Measurements from ENCODE around the gene AKNAD1. TPM values are rescaled to one million over a fixed set of nuclear protein-coding genes. Genes with fewer than 3 reads are reported as not detected.

Gene AKNAD1
- total and polyA plus RNA-seq, 2 of the 13 experiments (the other 11 are each of a cell fraction or from before 2014, with no cell fraction given) = not detected

DNA sequence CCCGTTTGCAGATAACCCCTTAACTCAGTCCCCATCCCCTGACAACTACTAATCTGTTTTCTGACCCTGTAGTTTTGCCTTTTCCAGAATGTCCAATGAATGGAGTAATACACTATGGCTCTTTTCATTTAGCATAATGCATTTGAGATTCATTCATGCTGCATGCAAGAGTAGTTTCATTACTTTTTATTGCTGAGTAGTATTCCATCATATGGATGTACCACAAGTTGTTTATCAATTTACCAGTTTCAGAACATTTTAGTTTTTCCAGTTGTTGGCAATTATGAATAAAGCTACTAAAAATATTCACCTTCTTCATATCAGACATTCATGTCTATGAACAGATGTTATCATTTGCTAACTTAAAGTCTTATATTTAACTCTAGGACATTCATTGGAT lies 65.1 kb downstream of the AKNAD1 start:
- WGBS (ENCODE audit: low lambda C conversion rate) = 92% methylated on average over 1 of the region's 1 CpG
- BruUV-seq (replicated peaks) = no TSS peak
- no peak overlapping the region for H2AFZ ChIP-seq (ENCODE audit: low read length)
- in situ Hi-C loops (cut with HindIII; ENCODE audit: extremely low pct_ligation_motif_present, low pct_unique_long_range_greater_than_20kb) = no loop called here
- H3K4me3 ChIP-seq (replicated peaks in 1 of 3; ENCODE audit: insufficient read depth in 1 of 3, low read depth in 2 of 3, low read length in 3 of 3) = no peak overlapping the region
- ChIA-PET POLR2A (no interaction called here), CTCF (ENCODE audit: low intra/inter-chr PET ratio, low total read pairs) (no interaction called here)
- DNase-seq (ENCODE audit: low spot score) = no peak
- no peaks in the 10 kb centered on the region for H3K79me2 ChIP-seq (ENCODE audit: insufficient read depth, low read length)
- H4K20me1 ChIP-seq (ENCODE audit: insufficient read depth, low read length) = no peaks in the 10 kb centered on the region
- H3K4me2 ChIP-seq (ENCODE audit: low read depth, low read length) = no peak overlapping the region
- H3K36me3 ChIP-seq (replicated peaks in 1 of 2; ENCODE audit: control insufficient read depth in 1 of 2, insufficient read depth in 2 of 2, low read length in 2 of 2) = peaks cover 0 to 13% of the 10 kb centered on the region in 2 experiments; a peak in 2 of 5 replicates
- no peak for FAIRE-seq
- TF ChIP-seq, protein P1, sequence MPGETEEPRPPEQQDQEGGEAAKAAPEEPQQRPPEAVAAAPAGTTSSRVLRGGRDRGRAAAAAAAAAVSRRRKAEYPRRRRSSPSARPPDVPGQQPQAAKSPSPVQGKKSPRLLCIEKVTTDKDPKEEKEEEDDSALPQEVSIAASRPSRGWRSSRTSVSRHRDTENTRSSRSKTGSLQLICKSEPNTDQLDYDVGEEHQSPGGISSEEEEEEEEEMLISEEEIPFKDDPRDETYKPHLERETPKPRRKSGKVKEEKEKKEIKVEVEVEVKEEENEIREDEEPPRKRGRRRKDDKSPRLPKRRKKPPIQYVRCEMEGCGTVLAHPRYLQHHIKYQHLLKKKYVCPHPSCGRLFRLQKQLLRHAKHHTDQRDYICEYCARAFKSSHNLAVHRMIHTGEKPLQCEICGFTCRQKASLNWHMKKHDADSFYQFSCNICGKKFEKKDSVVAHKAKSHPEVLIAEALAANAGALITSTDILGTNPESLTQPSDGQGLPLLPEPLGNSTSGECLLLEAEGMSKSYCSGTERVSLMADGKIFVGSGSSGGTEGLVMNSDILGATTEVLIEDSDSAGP (CRISPR knock-in tag; IDR thresholded peaks at IDR 0.05; ENCODE audit: borderline replicate concordance) = no peak
- no peak for TF ChIP-seq HMG20B (CRISPR knock-in tag; conservative IDR thresholded peaks at IDR 0.05)
- TF ChIP-seq ZNF17 (CRISPR knock-in tag; IDR thresholded peaks at IDR 0.05) = no peak
- TF ChIP-seq TCF7 (IDR thresholded peaks at IDR 0.05; ENCODE audit: low read depth) = no peak
- no peak for TF ChIP-seq ONECUT2 (CRISPR knock-in tag; IDR thresholded peaks at IDR 0.05)
- no peak for TF ChIP-seq ATF1 (CRISPR knock-in tag; IDR thresholded peaks at IDR 0.05)
- no peaks in the 10 kb centered on the region for H3K9me3 ChIP-seq (ENCODE audit: low read length)
- no peak overlapping the region for H3K27ac ChIP-seq (ENCODE audit: extremely low read length, insufficient read depth, low read length)
- ATAC-seq = no peak
- H3K27me3 ChIP-seq (ENCODE audit: control insufficient read depth in 1 of 2, insufficient read depth in 2 of 2, low read length in 2 of 2) = no peaks in the 10 kb centered on the region; a peak in 1 of 5 replicates
- intact Hi-C loops (cut with micrococcal nuclease; ENCODE audit: unreplicated experiment) = no loop called here
- H3K9ac ChIP-seq (ENCODE audit: insufficient read depth, low read depth, low read length) = no peak overlapping the region
- no peaks in the 10 kb centered on the region for H3K4me1 ChIP-seq (ENCODE audit: insufficient read depth, low read length)

DNA sequence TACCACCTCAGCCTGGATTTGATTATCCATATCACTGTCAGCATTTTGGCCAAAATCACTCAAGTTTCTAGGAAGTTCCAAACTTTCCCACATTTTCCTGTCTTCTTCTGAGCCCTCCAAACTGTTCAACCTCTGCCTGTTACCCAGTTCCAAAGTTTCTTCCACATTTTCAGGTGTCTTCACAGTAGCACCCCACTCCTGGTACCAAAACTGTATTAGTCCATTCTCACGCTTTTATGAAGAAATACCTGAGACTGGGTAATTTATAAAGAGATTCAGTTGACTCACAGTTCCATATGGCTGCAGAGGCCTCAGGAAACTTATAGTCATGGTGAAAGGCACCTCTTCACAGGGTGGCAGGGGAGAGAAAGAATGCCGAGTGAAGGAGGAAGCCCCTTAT lies 71.0 kb downstream of the AKNAD1 start:
- no TSS peak for BruUV-seq (replicated peaks)
- CTCF ChIA-PET (ENCODE audit: low intra/inter-chr PET ratio, low total read pairs) = no interaction called here
- no peak for FAIRE-seq

More for the DNA sequence above, 71.0 kb downstream of the AKNAD1 start:
- WGBS (ENCODE audit: low lambda C conversion rate) = 100% methylated on average over 2 of the region's 2 CpGs
- H3K79me2 ChIP-seq (ENCODE audit: insufficient read depth, low read length) = no peaks in the 10 kb centered on the region
- H3K9me3 ChIP-seq (ENCODE audit: low read length) = peaks cover 20% of the 10 kb centered on the region
- in situ Hi-C loops (cut with HindIII; ENCODE audit: extremely low pct_ligation_motif_present, low pct_unique_long_range_greater_than_20kb) = no loop called here
- H3K27ac ChIP-seq (ENCODE audit: extremely low read length, insufficient read depth, low read length) = no peak overlapping the region
- peaks cover 2 to 17% of the 10 kb centered on the region in 2 experiments for H3K36me3 ChIP-seq (replicated peaks in 1 of 2; ENCODE audit: control insufficient read depth in 1 of 2, insufficient read depth in 2 of 2, low read length in 2 of 2)
- intact Hi-C loops (cut with micrococcal nuclease; ENCODE audit: unreplicated experiment) = no loop called here
- no peaks in the 10 kb centered on the region for H4K20me1 ChIP-seq (ENCODE audit: insufficient read depth, low read length)
- no peak overlapping the region for H2AFZ ChIP-seq (ENCODE audit: low read length)
- H3K4me3 ChIP-seq (replicated peaks in 1 of 3; ENCODE audit: insufficient read depth in 1 of 3, low read depth in 2 of 3, low read length in 3 of 3) = no peak overlapping the region
- POLR2A ChIA-PET = no interaction called here
- no peak for DNase-seq (ENCODE audit: low spot score)
- ATAC-seq = no peak
- no peaks in the 10 kb centered on the region for H3K4me1 ChIP-seq (ENCODE audit: insufficient read depth, low read length)
- no peak overlapping the region for H3K4me2 ChIP-seq (ENCODE audit: low read depth, low read length)
- no peak overlapping the region for H3K9ac ChIP-seq (ENCODE audit: insufficient read depth, low read depth, low read length)
- TF ChIP-seq ZNF432 (CRISPR knock-in tag; IDR thresholded peaks at IDR 0.05; ENCODE audit: borderline replicate concordance) (no peak), DPF2 (CRISPR knock-in tag; IDR thresholded peaks at IDR 0.05; ENCODE audit: borderline replicate concordance, low read depth) (no peak), NCOA5 (CRISPR knock-in tag; IDR thresholded peaks at IDR 0.05) (no peak)
- no peaks in the 10 kb centered on the region for H3K27me3 ChIP-seq (ENCODE audit: control insufficient read depth in 1 of 2, insufficient read depth in 2 of 2, low read length in 2 of 2)
